Activated T-helper 2 cell treated with anti-CD3 and anti-CD28 coated beads, Interferon-gamma antibody, Interleukin-2, Interleukin-4, amounts not matched to agents 10 μg/mL and 5 μg/mL and 100 μg/mL, durations not matched to agents 14 hours and 24 hours and 36 hours (primary cell): ENCODE measurements around the gene SLC9A8. TPM values are rescaled to one million over a fixed set of nuclear protein-coding genes. Genes with fewer than 3 reads are reported as not detected.

Source experiments
- DNase-seq: peaks from one replicate; pipeline ENCODE4 v3.0.0; 2021; ENCODE audit warnings: low spot score
- H3K27ac Mint-ChIP-seq: one replicate; pipeline ENCODE4 v1.8.0; 2021; ENCODE audit warnings: mixed read lengths
- H3K27me3 Mint-ChIP-seq: one replicate; pipeline ENCODE4 v1.8.0; 2021; ENCODE audit warnings: low read depth, mixed read lengths
- H3K36me3 Mint-ChIP-seq: one replicate; pipeline ENCODE4 v1.8.0; 2021; ENCODE audit warnings: low read depth, mixed read lengths
- H3K4me1 Mint-ChIP-seq: one replicate; pipeline ENCODE4 v1.8.0; 2021; ENCODE audit warnings: low read depth, mixed read lengths
- H3K4me3 Mint-ChIP-seq: one replicate; pipeline ENCODE4 v1.8.0; 2021; ENCODE audit warnings: low read depth, mild to moderate bottlenecking, moderate library complexity, mixed read lengths
- H3K9me3 Mint-ChIP-seq: one replicate; pipeline ENCODE4 v1.8.0; 2021; ENCODE audit warnings: mixed read lengths
- intact Hi-C: fragments of 100-400 bp; cut with micrococcal nuclease; formaldehyde crosslinking; loops from one replicate; pipeline ENCODE4 v1.15.1; 2023
- total RNA-seq: library from RNA; stranded (reverse); gene quantifications from 2 replicates; pipeline ENCODE4 v1.2.3, GENCODE V29; 2022

Gene SLC9A8
- total RNA-seq, 1 donor from 2014 or later: 18.7 TPM

GRCh38 chr20:49905415-49906091 lies 92.9 kb downstream of the SLC9A8 start:
- Mint-ChIP-seq H3K4me3 (no peak overlapping the region), H3K36me3 (peaks cover 30% of the 10 kb centered on the region), H3K27me3 (no peaks in the 10 kb centered on the region), H3K9me3 (no peaks in the 10 kb centered on the region), H3K4me1 (peaks cover 3% of the 10 kb centered on the region), H3K27ac (no peak overlapping the region)
- intact Hi-C loops: no loop called here
- no peak for DNase-seq

GRCh38 chr20:49906101-49906604 lies 93.5 kb downstream of the SLC9A8 start:
- Mint-ChIP-seq H3K27me3 (no peaks in the 10 kb centered on the region), H3K4me1 (peaks cover 3% of the 10 kb centered on the region), H3K27ac (no peak overlapping the region), H3K4me3 (no peak overlapping the region), H3K9me3 (no peaks in the 10 kb centered on the region), H3K36me3 (peaks cover 30% of the 10 kb centered on the region)
- no peak for DNase-seq
- intact Hi-C loops: no loop called here

- Mint-ChIP-seq H3K27me3 (no peaks in the 10 kb centered on the region), H3K36me3 (peaks cover 30% of the 10 kb centered on the region), H3K27ac (no peak overlapping the region), H3K4me1 (peaks cover 3% of the 10 kb centered on the region), H3K9me3 (no peaks in the 10 kb centered on the region), H3K4me3 (no peak overlapping the region)
- intact Hi-C loops: no loop called here
- no peak for DNase-seq
Measured at GRCh38 chr20:49906615-49907154, 94.1 kb downstream of the SLC9A8 start.

GRCh38 chr20:49907405-49908257 lies 95.0 kb downstream of the SLC9A8 start:
- intact Hi-C loops: no loop called here
- Mint-ChIP-seq H3K4me1 (peaks cover 3% of the 10 kb centered on the region), H3K9me3 (no peaks in the 10 kb centered on the region), H3K27me3 (no peaks in the 10 kb centered on the region), H3K36me3 (peaks cover 30% of the 10 kb centered on the region), H3K4me3 (no peak overlapping the region), H3K27ac (no peak overlapping the region)
- no peak for DNase-seq

GRCh38 chr20:49908258-49908565 lies 95.6 kb downstream of the SLC9A8 start:
- no peak overlapping the region for H3K4me3 Mint-ChIP-seq
- H3K4me1 Mint-ChIP-seq: peaks cover 3% of the 10 kb centered on the region
- H3K36me3 Mint-ChIP-seq: peaks cover 30% of the 10 kb centered on the region
- no peak for DNase-seq
- no peaks in the 10 kb centered on the region for H3K27me3 Mint-ChIP-seq
- no peak overlapping the region for H3K27ac Mint-ChIP-seq
- H3K9me3 Mint-ChIP-seq: no peaks in the 10 kb centered on the region
- intact Hi-C loops: no loop called here

GRCh38 chr20:49909499-49910339 lies 97.1 kb downstream of the SLC9A8 start:
- no peak overlapping the region for H3K27ac Mint-ChIP-seq
- no peaks in the 10 kb centered on the region for H3K9me3 Mint-ChIP-seq
- intact Hi-C loops: no loop called here
- H3K36me3 Mint-ChIP-seq: peaks cover 25% of the 10 kb centered on the region
- H3K27me3 Mint-ChIP-seq: no peaks in the 10 kb centered on the region
- no peak for DNase-seq
- peaks cover 17% of the 10 kb centered on the region for H3K4me1 Mint-ChIP-seq
- H3K4me3 Mint-ChIP-seq: no peak overlapping the region

GRCh38 chr20:49910340-49910706 lies 97.7 kb downstream of the SLC9A8 start:
- peaks cover 19% of the 10 kb centered on the region for H3K36me3 Mint-ChIP-seq
- no peaks in the 10 kb centered on the region for H3K9me3 Mint-ChIP-seq
- no peaks in the 10 kb centered on the region for H3K27me3 Mint-ChIP-seq
- DNase-seq: no peak
- H3K4me1 Mint-ChIP-seq: peaks cover 17% of the 10 kb centered on the region
- H3K4me3 Mint-ChIP-seq: no peak overlapping the region
- no peak overlapping the region for H3K27ac Mint-ChIP-seq
- intact Hi-C loops: no loop called here

GRCh38 chr20:49913399-49914047 lies 100.9 kb downstream of the SLC9A8 start:
- intact Hi-C loops: loop anchor here (2.0 kb wide), 1 partner anchor 23 kb away; the partner anchor contains the start of gene RNF114
- no peaks in the 10 kb centered on the region for H3K27me3 Mint-ChIP-seq
- no peak for DNase-seq
- H3K36me3 Mint-ChIP-seq: peaks cover 9% of the 10 kb centered on the region
- H3K4me3 Mint-ChIP-seq: peak overlapping the region; percentile 96
- H3K27ac Mint-ChIP-seq: peak overlapping the region; percentile 22
- no peaks in the 10 kb centered on the region for H3K9me3 Mint-ChIP-seq
- peaks cover 23% of the 10 kb centered on the region for H3K4me1 Mint-ChIP-seq

GRCh38 chr20:49914310-49915117 lies 101.9 kb downstream of the SLC9A8 start:
- intact Hi-C loops: loop anchor here (2.0 kb wide), 1 partner anchor 22 kb away; the partner anchor contains the start of gene RNF114
- no peaks in the 10 kb centered on the region for H3K27me3 Mint-ChIP-seq
- H3K27ac Mint-ChIP-seq: peak overlapping the region; percentile 72
- H3K4me1 Mint-ChIP-seq: peaks cover 23% of the 10 kb centered on the region
- DNase-seq: peak; percentile 21
- H3K9me3 Mint-ChIP-seq: no peaks in the 10 kb centered on the region
- H3K36me3 Mint-ChIP-seq: peaks cover 7% of the 10 kb centered on the region
- H3K4me3 Mint-ChIP-seq: peak overlapping the region; percentile 96

GRCh38 chr20:49915118-49915379 lies 102.4 kb downstream of the SLC9A8 start:
- H3K4me3 Mint-ChIP-seq: peak overlapping the region; percentile 96
- no peaks in the 10 kb centered on the region for H3K9me3 Mint-ChIP-seq
- peak overlapping the region; percentile 100 for H3K27ac Mint-ChIP-seq
- DNase-seq: no peak
- intact Hi-C loops: loop anchor here (2.0 kb wide), 1 partner anchor 22 kb away; the partner anchor contains the start of gene RNF114
- peaks cover 23% of the 10 kb centered on the region for H3K4me1 Mint-ChIP-seq
- peaks cover 2% of the 10 kb centered on the region for H3K36me3 Mint-ChIP-seq
- no peaks in the 10 kb centered on the region for H3K27me3 Mint-ChIP-seq

- Mint-ChIP-seq H3K4me1 (peaks cover 23% of the 10 kb centered on the region), H3K36me3 (no peaks in the 10 kb centered on the region), H3K27ac (peak within 1 kb of the TSS; percentile 100), H3K27me3 (no peaks in the 10 kb centered on the region), H3K4me3 (peak within 1 kb of the TSS; percentile 96), H3K9me3 (no peaks in the 10 kb centered on the region)
- intact Hi-C loops: loop anchor here (2.0 kb wide), 1 partner anchor 21 kb away; the partner anchor contains the start of gene RNF114
- DNase-seq: peak; percentile 89
Measured at GRCh38 chr20:49915380-49916145, 102.9 kb downstream of the SLC9A8 start, which contains the start of gene SPATA2. Gene SPATA2, minus strand, starts transcription at chr20:49915529. Its CDS starts 7,039 bp downstream, at chr20:49908490.
